Vagina (tissue), 2 donors: ENCODE results near the gene SMOC2. TPM values are rescaled to one million over a fixed set of nuclear protein-coding genes. Genes with fewer than 3 reads are reported as not detected.
A peak's percentile ranks its signal among the peaks of the same experiment; 100 is the strongest.

Source experiments
- DNase-seq, 2 donors: peaks; one replicate each; pipeline ENCODE4 v3.0.0-alpha.2; 2017; ENCODE audit errors: extremely low spot score in 2 of 2
- H3K27ac ChIP-seq: fragments of 200-600 bp; sonication (generic); one replicate; pipeline ENCODE4 v1.5.1; 2019
- H3K27me3 ChIP-seq: fragments of 200-600 bp; sonication (generic); one replicate; pipeline ENCODE4 v1.5.1; 2019
- H3K36me3 ChIP-seq, 2 donors: fragments of 200-600 bp; sonication (generic); one replicate each; pipeline ENCODE4 v1.5.1; 2017 to 2019
- H3K4me1 ChIP-seq: fragments of 200-600 bp; sonication (generic); one replicate; pipeline ENCODE4 v1.5.1; 2019
- H3K4me3 ChIP-seq, 2 donors: fragments of 200-600 bp; sonication (generic); 1 replicate in 1 of 2; 2 replicates in 1 of 2; pipeline ENCODE4 v1.5.1; 2016 to 2019
- H3K9me3 ChIP-seq: fragments of 200-600 bp; sonication (generic); one replicate; pipeline ENCODE4 v1.5.1; 2019
- POLR2A ChIP-seq, 2 donors: fragments of 450-650 bp; IDR thresholded peaks; one replicate each; pipeline ENCODE4 v1.6.1; 2017; ENCODE audit warnings: antibody characterized with exemption in 2 of 2, mild to moderate bottlenecking in 2 of 2, moderate library complexity in 2 of 2
- POLR2AphosphoS5 ChIP-seq, 2 donors: sonication (generic); formaldehyde crosslinking; IDR thresholded peaks; one replicate each; pipeline ENCODE4 v1.9.0; 2017; ENCODE audit warnings: antibody characterized with exemption in 2 of 2, mild to moderate bottlenecking in 2 of 2, low read depth in 1 of 2; ENCODE audit not compliant: insufficient read depth in 1 of 2
- intact Hi-C: fragments of 100-400 bp; cut with DNase I; formaldehyde crosslinking; loops from one replicate; pipeline ENCODE4 v1.15.1; 2023
- total RNA-seq: library from RNA; depleted of rRNA; stranded (reverse); fragments of >200 nt; gene quantifications from one replicate; pipeline ENCODE4 v1.2.3, GENCODE V29; 2016
- TF ChIP-seq, protein P1 (sequence below), 3 experiments: fragments of 450-650 bp in 2 of 3; fragments of 200-600 bp in 1 of 3; sonication (generic) in 1 of 3; IDR thresholded peaks; one replicate each; pipeline ENCODE4 v1.5.1; 2017 to 2019; ENCODE audit warnings: antibody characterized with exemption in 3 of 3, mild to moderate bottlenecking in 2 of 3, moderate library complexity in 2 of 3

Gene SMOC2
- total RNA-seq, 1 donor from 2014 or later: 22.1 TPM

- TF ChIP-seq, protein P1, sequence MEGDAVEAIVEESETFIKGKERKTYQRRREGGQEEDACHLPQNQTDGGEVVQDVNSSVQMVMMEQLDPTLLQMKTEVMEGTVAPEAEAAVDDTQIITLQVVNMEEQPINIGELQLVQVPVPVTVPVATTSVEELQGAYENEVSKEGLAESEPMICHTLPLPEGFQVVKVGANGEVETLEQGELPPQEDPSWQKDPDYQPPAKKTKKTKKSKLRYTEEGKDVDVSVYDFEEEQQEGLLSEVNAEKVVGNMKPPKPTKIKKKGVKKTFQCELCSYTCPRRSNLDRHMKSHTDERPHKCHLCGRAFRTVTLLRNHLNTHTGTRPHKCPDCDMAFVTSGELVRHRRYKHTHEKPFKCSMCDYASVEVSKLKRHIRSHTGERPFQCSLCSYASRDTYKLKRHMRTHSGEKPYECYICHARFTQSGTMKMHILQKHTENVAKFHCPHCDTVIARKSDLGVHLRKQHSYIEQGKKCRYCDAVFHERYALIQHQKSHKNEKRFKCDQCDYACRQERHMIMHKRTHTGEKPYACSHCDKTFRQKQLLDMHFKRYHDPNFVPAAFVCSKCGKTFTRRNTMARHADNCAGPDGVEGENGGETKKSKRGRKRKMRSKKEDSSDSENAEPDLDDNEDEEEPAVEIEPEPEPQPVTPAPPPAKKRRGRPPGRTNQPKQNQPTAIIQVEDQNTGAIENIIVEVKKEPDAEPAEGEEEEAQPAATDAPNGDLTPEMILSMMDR (IDR thresholded peaks at IDR 0.05): no peak
- TF ChIP-seq POLR2A (IDR thresholded peaks at IDR 0.05) (no peak), POLR2AphosphoS5 (IDR thresholded peaks at IDR 0.05; ENCODE audit: insufficient read depth in 1 of 2, low read depth in 1 of 2) (no peak)
- intact Hi-C loops: no loop called here
- Histone ChIP-seq H3K9me3 (no peaks in the 10 kb centered on the region), H3K4me3 (peak overlapping the region in 1 of 2 donors; percentile 1), H3K27me3 (no peaks in the 10 kb centered on the region), H3K4me1 (peaks cover 16% of the 10 kb centered on the region), H3K36me3 (no peaks in the 10 kb centered on the region), H3K27ac (no peak overlapping the region)
- DNase-seq: no peak
These were observed 197.7 kb downstream of the SMOC2 start for GRCh38 chr6:168638468-168639271.

DNA sequence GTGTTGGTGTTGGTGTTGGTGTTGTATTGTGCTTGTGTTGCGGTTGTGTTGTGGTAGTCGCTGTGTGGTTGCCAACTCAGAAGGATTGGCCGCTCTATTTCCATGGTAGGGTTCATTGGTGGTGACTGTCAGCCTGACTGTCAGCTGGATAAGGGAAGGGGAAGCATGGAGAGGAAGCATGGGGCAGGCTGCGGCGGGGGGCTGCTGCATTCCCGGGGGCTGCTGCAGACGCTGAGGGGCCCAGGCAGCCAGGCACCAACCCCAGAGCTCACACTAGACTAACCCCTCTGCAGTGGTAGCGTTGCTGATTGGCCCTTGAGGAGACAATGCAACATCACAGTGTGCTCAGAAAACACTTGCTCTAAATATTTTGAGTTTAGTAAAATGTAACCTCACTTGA is 199.2 kb downstream of the SMOC2 start:
- intact Hi-C loops: no loop called here
- H3K4me1 ChIP-seq: peaks cover 16% of the 10 kb centered on the region
- no peak overlapping the region for H3K27ac ChIP-seq
- DNase-seq: no peak
- no peaks in the 10 kb centered on the region for H3K36me3 ChIP-seq
- no peaks in the 10 kb centered on the region for H3K27me3 ChIP-seq
- H3K4me3 ChIP-seq: no peak overlapping the region
- TF ChIP-seq POLR2AphosphoS5 (IDR thresholded peaks at IDR 0.05; ENCODE audit: insufficient read depth in 1 of 2, low read depth in 1 of 2) (no peak), POLR2A (IDR thresholded peaks at IDR 0.05) (no peak)
- TF ChIP-seq, protein P1 (IDR thresholded peaks at IDR 0.05): no peak
- H3K9me3 ChIP-seq: no peaks in the 10 kb centered on the region

GRCh38 chr6:168640768-168641167 is 199.8 kb downstream of the SMOC2 start:
- H3K27me3 ChIP-seq: no peaks in the 10 kb centered on the region
- H3K36me3 ChIP-seq: no peaks in the 10 kb centered on the region
- intact Hi-C loops: no loop called here
- no peak for TF ChIP-seq POLR2AphosphoS5 (IDR thresholded peaks at IDR 0.05; ENCODE audit: insufficient read depth in 1 of 2, low read depth in 1 of 2)
- TF ChIP-seq, protein P1 (IDR thresholded peaks at IDR 0.05): no peak
- no peak for TF ChIP-seq POLR2A (IDR thresholded peaks at IDR 0.05)
- peaks cover 16% of the 10 kb centered on the region for H3K4me1 ChIP-seq
- H3K27ac ChIP-seq: no peak overlapping the region
- H3K9me3 ChIP-seq: no peaks in the 10 kb centered on the region
- no peak overlapping the region for H3K4me3 ChIP-seq
- DNase-seq: no peak

DNA sequence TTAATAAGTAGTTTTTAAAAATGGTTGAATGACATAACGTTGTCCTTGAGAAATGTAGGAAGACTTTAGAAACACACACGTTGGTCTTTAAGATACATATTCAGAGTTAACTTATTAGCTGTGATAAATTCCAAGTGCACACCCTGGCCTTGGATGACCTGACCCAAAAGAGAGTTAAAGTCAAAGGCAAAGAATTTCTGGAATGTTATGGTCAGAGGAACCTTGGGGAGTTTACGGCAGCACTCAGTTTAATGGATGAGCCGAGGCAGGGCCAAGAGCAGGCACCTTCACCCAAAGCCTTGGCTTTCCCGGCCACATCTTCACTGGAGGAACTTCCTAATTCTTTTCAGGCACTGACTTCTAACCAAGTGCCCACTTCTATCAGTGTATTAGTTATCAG is 200.5 kb downstream of the SMOC2 start:
- no peak for TF ChIP-seq POLR2A (IDR thresholded peaks at IDR 0.05)
- no peak for TF ChIP-seq POLR2AphosphoS5 (IDR thresholded peaks at IDR 0.05; ENCODE audit: insufficient read depth in 1 of 2, low read depth in 1 of 2)
- TF ChIP-seq, protein P1 (IDR thresholded peaks at IDR 0.05): no peak
- DNase-seq: no peak
- Histone ChIP-seq H3K9me3 (no peaks in the 10 kb centered on the region), H3K4me1 (peaks cover 16% of the 10 kb centered on the region), H3K4me3 (no peak overlapping the region), H3K27me3 (no peaks in the 10 kb centered on the region), H3K36me3 (no peaks in the 10 kb centered on the region), H3K27ac (no peak overlapping the region)
- intact Hi-C loops: no loop called here

DNA sequence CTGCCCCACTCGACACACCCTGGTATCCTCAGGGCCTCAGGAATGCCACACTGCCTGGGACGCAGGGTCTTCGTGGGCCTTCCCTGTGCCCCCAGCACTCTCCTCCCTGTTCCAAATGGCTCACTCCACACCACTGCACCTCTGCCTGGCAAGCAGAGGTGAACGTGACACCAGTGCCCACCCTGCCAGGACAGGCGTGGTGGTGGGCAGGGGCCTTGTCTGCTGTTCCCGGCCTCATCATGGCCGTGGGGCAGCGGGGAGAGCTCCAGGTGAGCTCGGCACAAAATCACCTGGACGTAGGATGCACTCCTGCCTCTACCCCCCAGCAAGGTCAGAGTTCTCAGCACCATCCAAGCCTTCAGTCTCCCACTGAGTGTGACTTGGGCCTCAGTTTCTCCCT is 202.4 kb downstream of the SMOC2 start:
- Histone ChIP-seq H3K36me3 (no peaks in the 10 kb centered on the region), H3K4me3 (no peak overlapping the region), H3K9me3 (no peaks in the 10 kb centered on the region), H3K27me3 (no peaks in the 10 kb centered on the region), H3K4me1 (peaks cover 19% of the 10 kb centered on the region), H3K27ac (no peak overlapping the region)
- TF ChIP-seq POLR2AphosphoS5 (IDR thresholded peaks at IDR 0.05; ENCODE audit: insufficient read depth in 1 of 2, low read depth in 1 of 2) (no peak), POLR2A (IDR thresholded peaks at IDR 0.05) (no peak)
- TF ChIP-seq, protein P1 (IDR thresholded peaks at IDR 0.05): no peak
- DNase-seq: no peak
- intact Hi-C loops: no loop called here
